Measurements from ENCODE around the gene IL1A. TPM values are rescaled to one million over a fixed set of nuclear protein-coding genes. Genes with fewer than 3 reads are reported as not detected.

The IL1A gene
- total and polyA plus RNA-seq, 2 donors (not counting 3 experiments of a cell fraction or from before 2014, with no cell fraction given), result 0.29 to 1.4 TPM

DNA sequence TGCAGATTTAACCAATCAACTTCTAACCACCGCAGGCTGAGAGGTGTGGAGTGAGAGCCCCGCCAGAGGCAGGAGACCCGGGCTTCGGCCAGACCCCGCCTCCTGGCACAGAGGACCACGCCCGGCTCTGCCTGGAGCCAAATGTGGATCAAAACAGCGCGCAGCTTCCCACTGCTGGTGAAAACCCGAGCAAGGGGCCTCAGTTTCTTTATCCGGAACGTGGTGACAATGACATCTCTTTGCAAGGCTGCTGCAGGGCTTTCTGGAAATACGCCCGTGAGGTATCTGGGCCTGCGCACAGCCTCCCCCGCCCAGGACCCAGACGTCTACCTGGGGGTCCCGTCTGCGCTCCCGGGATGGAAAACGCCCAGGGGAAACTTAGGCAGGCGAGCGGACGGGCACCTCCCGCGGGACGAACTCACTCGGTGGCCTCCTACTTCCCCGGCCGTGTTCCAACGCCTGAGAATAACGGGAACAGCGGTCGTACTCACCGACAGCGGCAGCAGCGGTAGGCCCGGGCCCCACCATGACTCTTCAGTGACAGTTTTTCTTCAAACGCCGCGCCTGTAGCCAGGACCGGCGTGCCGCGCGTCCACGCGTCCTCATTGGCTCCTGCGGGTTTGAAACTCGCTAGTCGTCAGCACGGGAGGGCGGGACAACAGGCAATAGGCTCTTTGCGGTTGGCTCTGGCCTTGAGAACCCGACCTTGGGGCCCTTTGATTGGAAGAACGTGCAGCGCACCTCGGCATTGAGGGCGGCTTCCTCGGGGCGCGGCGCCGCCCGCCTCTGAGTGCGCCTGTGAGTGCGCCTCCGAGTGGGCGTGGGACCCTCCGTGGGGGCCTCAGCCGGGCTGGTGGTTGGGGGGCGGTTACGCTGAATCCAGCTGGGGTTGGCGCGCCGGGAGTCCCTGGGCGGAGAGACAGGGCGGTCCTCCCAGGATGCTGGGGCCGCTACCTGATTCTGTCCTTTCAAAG, 19.9 kb downstream of the IL1A start, which contains the start of gene CKAP2L:
CKAP2L (minus strand) TSS at position 539 of the 974 bp plus-strand sequence; CDS start at position 528, 11 bp downstream.
- DNase-seq (ENCODE audit: low read depth, low spot score) (peak; percentile 98), FAIRE-seq (peak; percentile 91)
- intact Hi-C loops (cut with micrococcal nuclease), result loop anchor here (1.0 to 5.0 kb wide), 7 partner anchors 14 to 117 kb away; no protein-coding TSS in a partner anchor
- H3K9me1 ChIP-seq (replicated peaks; ENCODE audit: control insufficient read depth, extremely low read depth, insufficient read depth, low read length), result no peaks in the 10 kb centered on the region
- peaks cover 21% of the 10 kb centered on the region for H3K4me1 ChIP-seq (ENCODE audit: control insufficient read depth, extremely low read depth, insufficient read depth, low read length)
- H3K27ac ChIP-seq (ENCODE audit: insufficient read depth, low read depth, low read length), result peak within 1 kb of the TSS; percentile 34
- peak within 1 kb of the TSS; percentile 90 for H3K4me2 ChIP-seq (ENCODE audit: insufficient read depth, low read length)
- BruUV-seq (replicated peaks), result TSS peak; percentile 51
- dilution Hi-C loops (cut with MboI; ENCODE audit: extremely low pct_ligation_motif_present, low sequenced_read_pairs), result loop anchor here (25.0 kb wide), 1 partner anchor 173 kb away; no protein-coding TSS in a partner anchor
- CTCF ChIA-PET, result interaction anchor here (1.6 to 6.2 kb wide), 4 partner anchors 14 to 177 kb away, joined by 4 to 44 read pairs (median 23); no protein-coding TSS in a partner anchor
- H3K4me3 ChIP-seq (replicated peaks in 1 of 3; ENCODE audit: insufficient read depth in 1 of 3, low read depth in 1 of 3, low read length in 3 of 3), result peak within 1 kb of the TSS; percentile 78 to 90 (median 87)
- POLR2A ChIA-PET, result no interaction called here
- H3K36me3 ChIP-seq (ENCODE audit: control insufficient read depth in 2 of 2, extremely low read depth in 1 of 2, insufficient read depth in 2 of 2, low read length in 2 of 2), result peaks cover 0 to 10% of the 10 kb centered on the region in 2 experiments
- H2AFZ ChIP-seq (ENCODE audit: low read depth, low read length), result peak within 1 kb of the TSS; percentile 92
- H3K79me2 ChIP-seq (ENCODE audit: control insufficient read depth, insufficient read depth, low read length), result peaks cover 33% of the 10 kb centered on the region
- no peaks in the 10 kb centered on the region for H3K27me3 ChIP-seq (ENCODE audit: control insufficient read depth in 2 of 2, insufficient read depth in 2 of 2, low read length in 2 of 2)
- H3K9ac ChIP-seq (replicated peaks; ENCODE audit: extremely low read depth, insufficient read depth, low read length), result peak within 1 kb of the TSS; percentile 90
- no peaks in the 10 kb centered on the region for H3K9me3 ChIP-seq (replicated peaks; ENCODE audit: control insufficient read depth, insufficient read depth, low read length)
- no peaks in the 10 kb centered on the region for H4K20me1 ChIP-seq (replicated peaks; ENCODE audit: control insufficient read depth, extremely low read depth, insufficient read depth, low read length)
- no peak for TF ChIP-seq FOS (IDR thresholded peaks at IDR 0.05; ENCODE audit: borderline replicate concordance, insufficient read depth, low read length)
- no peak for TF ChIP-seq POLR2AphosphoS5 (IDR thresholded peaks at IDR 0.05; ENCODE audit: insufficient read depth, low read depth, low read length)
- no peak for TF ChIP-seq EZH2 (IDR thresholded peaks at IDR 0.05; ENCODE audit: borderline replicate concordance, low read depth, low read length, severe bottlenecking)
- TF ChIP-seq, protein P1, sequence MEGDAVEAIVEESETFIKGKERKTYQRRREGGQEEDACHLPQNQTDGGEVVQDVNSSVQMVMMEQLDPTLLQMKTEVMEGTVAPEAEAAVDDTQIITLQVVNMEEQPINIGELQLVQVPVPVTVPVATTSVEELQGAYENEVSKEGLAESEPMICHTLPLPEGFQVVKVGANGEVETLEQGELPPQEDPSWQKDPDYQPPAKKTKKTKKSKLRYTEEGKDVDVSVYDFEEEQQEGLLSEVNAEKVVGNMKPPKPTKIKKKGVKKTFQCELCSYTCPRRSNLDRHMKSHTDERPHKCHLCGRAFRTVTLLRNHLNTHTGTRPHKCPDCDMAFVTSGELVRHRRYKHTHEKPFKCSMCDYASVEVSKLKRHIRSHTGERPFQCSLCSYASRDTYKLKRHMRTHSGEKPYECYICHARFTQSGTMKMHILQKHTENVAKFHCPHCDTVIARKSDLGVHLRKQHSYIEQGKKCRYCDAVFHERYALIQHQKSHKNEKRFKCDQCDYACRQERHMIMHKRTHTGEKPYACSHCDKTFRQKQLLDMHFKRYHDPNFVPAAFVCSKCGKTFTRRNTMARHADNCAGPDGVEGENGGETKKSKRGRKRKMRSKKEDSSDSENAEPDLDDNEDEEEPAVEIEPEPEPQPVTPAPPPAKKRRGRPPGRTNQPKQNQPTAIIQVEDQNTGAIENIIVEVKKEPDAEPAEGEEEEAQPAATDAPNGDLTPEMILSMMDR (IDR thresholded peaks at IDR 0.05; ENCODE audit: extremely low read depth in 1 of 2, insufficient read depth in 1 of 2, low read depth in 1 of 2, low read length in 2 of 2), result no peak
- TF ChIP-seq JUN (IDR thresholded peaks at IDR 0.05; ENCODE audit: borderline replicate concordance, insufficient read depth, insufficient read length, low read depth), result no peak
- TF ChIP-seq POLR2A (IDR thresholded peaks at IDR 0.05; ENCODE audit: low read depth, low read length), result peak; percentile 52
- TF ChIP-seq, protein P2, sequence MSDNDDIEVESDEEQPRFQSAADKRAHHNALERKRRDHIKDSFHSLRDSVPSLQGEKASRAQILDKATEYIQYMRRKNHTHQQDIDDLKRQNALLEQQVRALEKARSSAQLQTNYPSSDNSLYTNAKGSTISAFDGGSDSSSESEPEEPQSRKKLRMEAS (IDR thresholded peaks at IDR 0.05; ENCODE audit: insufficient read depth, insufficient read length), result peak; percentile 45
- TF ChIP-seq GATA2 (IDR thresholded peaks at IDR 0.05; ENCODE audit: insufficient read depth, insufficient read length, low read depth, low read length), result no peak

Data from endothelial cell of umbilical vein (primary cell).